K562 (cell line): ENCODE measurements around the gene TYRO3.

Experiments used
- ASH1L ChIP-seq: fragments of 450-650 bp; IDR thresholded peaks from 2 replicates; pipeline ENCODE4 v1.6.1; 2018; ENCODE audit warnings: borderline replicate concordance, mild to moderate bottlenecking, low read depth; ENCODE audit not compliant: partially characterized antibody
- EZH2 ChIP-seq: IDR thresholded peaks from 2 replicates; pipeline ENCODE4 v1.6.1; 2012; ENCODE audit warnings: low read depth, mild to moderate bottlenecking, inconsistent platforms, low read length, borderline replicate concordance
- FOXA3 ChIP-seq, 2 experiments: fragments of 450-650 bp in 1 of 2; sonication (generic) in 1 of 2; formaldehyde crosslinking; IDR thresholded peaks in 1 of 2; conservative IDR thresholded peaks in 1 of 2; 2 replicates each; pipeline versions ENCODE4 v1.4.0 to v1.8.0; 2020 to 2022; ENCODE audit warnings: mild to moderate bottlenecking in 2 of 2, missing genetic modification reagents in 1 of 2
- TF ChIP-seq, protein P1 (sequence below): fragments of 250-450 bp; sonication (Bioruptor Pico); IDR thresholded peaks from 2 replicates; pipeline ENCODE4 v1.8.0; 2021; ENCODE audit warnings: moderate library complexity, mild to moderate bottlenecking, inconsistent platforms
- TF ChIP-seq, protein P2 (sequence below): conservative IDR thresholded peaks from 2 replicates; pipeline ENCODE4 v1.6.1; 2011; ENCODE audit warnings: low read depth, mild to moderate bottlenecking, low read length; ENCODE audit not compliant: control insufficient read depth

DNA sequence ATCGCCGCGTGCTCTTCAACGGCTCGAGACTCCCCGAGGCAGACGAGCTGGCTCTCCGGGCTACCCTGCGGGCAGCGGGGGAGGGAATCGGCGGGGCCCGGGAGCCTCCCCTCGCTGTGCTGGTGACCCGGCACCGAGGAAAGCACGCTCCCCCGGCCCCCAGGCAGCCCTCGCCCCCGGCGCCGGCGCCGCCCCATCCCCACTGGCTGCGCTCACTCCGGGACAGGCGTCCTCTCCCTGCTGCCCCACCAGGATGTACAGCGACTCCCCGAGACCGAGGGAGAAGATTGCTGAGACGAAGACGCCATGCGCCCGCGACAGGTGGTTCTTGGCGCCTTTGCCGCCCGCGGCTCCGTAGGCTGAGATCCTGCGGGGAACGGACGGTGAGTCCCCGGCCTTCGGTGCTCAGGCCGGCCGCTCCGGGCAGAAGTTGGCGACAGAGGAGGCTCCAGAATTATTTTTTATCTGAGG lies 47.1 kb upstream of the TYRO3 start:
- TF ChIP-seq, protein P1, sequence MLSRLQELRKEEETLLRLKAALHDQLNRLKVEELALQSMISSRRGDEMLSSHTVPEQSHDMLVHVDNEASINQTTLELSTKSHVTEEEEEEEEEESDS (CRISPR knock-in tag) = no peak
- TF ChIP-seq FOXA3 (CRISPR knock-in tag; conservative IDR thresholded peaks at IDR 0.05 in 1 of 2, IDR thresholded peaks at IDR 0.05 in 1 of 2) (no peak), ASH1L (no peak), EZH2 (no peak)
- TF ChIP-seq, protein P2, sequence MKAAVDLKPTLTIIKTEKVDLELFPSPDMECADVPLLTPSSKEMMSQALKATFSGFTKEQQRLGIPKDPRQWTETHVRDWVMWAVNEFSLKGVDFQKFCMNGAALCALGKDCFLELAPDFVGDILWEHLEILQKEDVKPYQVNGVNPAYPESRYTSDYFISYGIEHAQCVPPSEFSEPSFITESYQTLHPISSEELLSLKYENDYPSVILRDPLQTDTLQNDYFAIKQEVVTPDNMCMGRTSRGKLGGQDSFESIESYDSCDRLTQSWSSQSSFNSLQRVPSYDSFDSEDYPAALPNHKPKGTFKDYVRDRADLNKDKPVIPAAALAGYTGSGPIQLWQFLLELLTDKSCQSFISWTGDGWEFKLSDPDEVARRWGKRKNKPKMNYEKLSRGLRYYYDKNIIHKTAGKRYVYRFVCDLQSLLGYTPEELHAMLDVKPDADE = no peak
